ENCODE measurements around the gene EEPD1. TPM values are rescaled to one million over a fixed set of nuclear protein-coding genes. Genes with fewer than 3 reads are reported as not detected.
"Not testable (repeated sequence)": the region's sequence is repeated elsewhere in the genome, so short reads cannot be mapped to it uniquely, and the experiment has no call there.

Gene EEPD1
- polyA plus RNA-seq, 1 of the 3 experiments (the other 2 are of a cell fraction), result 5.0 TPM

DNA sequence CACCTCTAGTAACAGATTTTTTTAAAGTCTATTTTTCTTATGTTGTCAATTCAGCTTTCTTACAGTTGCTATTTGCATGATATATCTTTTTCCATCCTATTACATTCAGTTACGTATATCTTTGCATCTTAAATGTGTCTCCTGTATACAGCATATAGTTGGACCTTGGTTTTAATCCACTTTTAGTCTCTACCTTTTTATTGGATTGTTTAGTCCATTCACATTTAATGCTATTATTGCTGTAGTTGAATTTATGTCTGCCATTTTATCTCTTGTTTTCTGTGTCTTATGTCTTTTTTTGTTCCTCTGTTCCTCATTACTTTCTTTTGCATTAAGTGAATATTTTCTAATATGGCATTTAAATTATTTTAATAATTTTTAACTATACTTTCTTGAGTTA, 100.6 kb downstream of the EEPD1 start:
- no peaks in the 10 kb centered on the region for H3K9me2 ChIP-seq
- no peaks in the 10 kb centered on the region for H4K20me1 ChIP-seq (ENCODE audit: insufficient read depth)
- no peaks in the 10 kb centered on the region for H3K27me3 ChIP-seq (ENCODE audit: insufficient read depth)
- no peak overlapping the region for H3K27ac ChIP-seq (ENCODE audit: low read depth in 2 of 2, low read length in 1 of 2)
- peaks cover 9% of the 10 kb centered on the region; the same call in 1 of the 2 replicates for H3K9me3 ChIP-seq
- 96% methylated on average over 1 of the region's 1 CpG for WGBS (ENCODE audit: low lambda C conversion rate)
- no peak overlapping the region for H2AFZ ChIP-seq (ENCODE audit: low read depth)
- no peaks in the 10 kb centered on the region for H3K79me2 ChIP-seq (ENCODE audit: insufficient read depth)
- H3K4me2 ChIP-seq, result no peak overlapping the region
- H3K36me3 ChIP-seq (replicated peaks in 1 of 2; ENCODE audit: control insufficient read depth in 1 of 2, insufficient read depth in 2 of 2, low read length in 1 of 2), result peaks cover 0 to 5% of the 10 kb centered on the region in 2 experiments
- H3K9ac ChIP-seq, result no peak overlapping the region
- no peaks in the 10 kb centered on the region for H3F3A ChIP-seq (replicated peaks; ENCODE audit: insufficient read depth)
- H3K4me3 ChIP-seq (ENCODE audit: low read depth in 2 of 2, low read length in 1 of 2), result no peak overlapping the region
- TF ChIP-seq SMC3 (IDR thresholded peaks at IDR 0.05; ENCODE audit: low read depth, low read length), result no peak
- TF ChIP-seq GABPA (IDR thresholded peaks at IDR 0.05; ENCODE audit: low read depth), result no peak
- no peak for TF ChIP-seq MEF2A (IDR thresholded peaks at IDR 0.05; ENCODE audit: borderline replicate concordance, low read depth)
- TF ChIP-seq RXRA (IDR thresholded peaks at IDR 0.05; ENCODE audit: borderline replicate concordance, low read depth), result no peak
- no peak for TF ChIP-seq CHD2 (IDR thresholded peaks at IDR 0.05; ENCODE audit: low read length, partially characterized antibody)
- no peak for DNase-seq
- peaks cover 8% of the 10 kb centered on the region in 2 experiments; a peak in 3 of 4 replicates for H3K4me1 ChIP-seq (ENCODE audit: control insufficient read depth in 1 of 2, insufficient read depth in 2 of 2, low read depth in 1 of 2, low read length in 1 of 2)
- POLR2A ChIA-PET, result no interaction called here
- CTCF ChIA-PET, result interaction anchor here (0.7 kb wide), 1 partner anchor 270 kb away, joined by 3 read pairs; no protein-coding TSS in a partner anchor

DNA sequence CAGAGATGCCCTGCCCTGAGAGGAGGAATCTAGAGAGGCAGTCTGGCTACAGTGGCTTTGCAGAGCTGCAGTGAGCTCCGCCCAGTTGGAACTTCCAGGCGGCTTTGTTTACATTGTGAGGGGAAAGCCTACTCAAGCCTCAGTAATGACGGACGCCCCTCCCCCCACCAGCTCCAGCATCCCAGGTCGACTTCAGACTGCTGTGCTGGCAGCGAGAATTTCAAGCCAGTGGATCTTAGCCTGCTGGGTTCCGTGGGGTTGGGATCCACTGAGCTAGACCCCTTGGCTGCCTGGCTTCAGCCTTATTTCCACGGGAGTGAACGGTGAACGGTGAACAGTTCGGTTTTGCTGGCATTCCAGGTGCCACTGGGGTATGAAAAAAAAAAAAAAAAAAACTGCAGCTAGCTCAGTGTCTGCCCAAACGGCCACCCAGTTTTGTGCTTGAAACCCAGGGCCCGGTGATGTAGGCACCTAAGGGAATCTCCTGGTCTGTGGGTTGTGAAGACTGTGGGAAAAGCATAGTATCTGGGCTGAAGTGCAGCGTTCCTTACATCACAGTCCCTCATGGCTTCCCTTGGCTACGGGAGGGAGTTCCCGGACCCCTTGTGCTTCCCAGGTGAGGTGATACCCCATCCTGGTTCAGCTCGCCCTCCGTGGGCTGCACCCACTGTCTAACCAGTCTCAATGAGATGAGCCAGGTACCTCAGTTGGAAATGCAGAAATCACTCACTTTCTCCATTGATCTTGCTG, 105.6 kb downstream of the EEPD1 start:
- H3K4me2 ChIP-seq, result peak overlapping the region; percentile 71
- peak; percentile 49 for DNase-seq
- not testable (repeated sequence) for H4K20me1 ChIP-seq (ENCODE audit: insufficient read depth); H3K36me3 ChIP-seq (replicated peaks in 1 of 2; ENCODE audit: control insufficient read depth in 1 of 2, insufficient read depth in 2 of 2, low read length in 1 of 2); H3K79me2 ChIP-seq (ENCODE audit: insufficient read depth); H3K9me2 ChIP-seq; H3K27me3 ChIP-seq (ENCODE audit: insufficient read depth); H3K9me3 ChIP-seq; H3F3A ChIP-seq (replicated peaks; ENCODE audit: insufficient read depth)
- H3K4me3 ChIP-seq (ENCODE audit: low read depth in 2 of 2, low read length in 1 of 2), result peak overlapping the region in 1 of 2 experiments; percentile 34; a peak in 3 of 4 replicates
- peak overlapping the region; percentile 79 for H2AFZ ChIP-seq (ENCODE audit: low read depth)
- peak overlapping the region in 1 of 2 experiments; percentile 56; a peak in 1 of 4 replicates for H3K27ac ChIP-seq (ENCODE audit: low read depth in 2 of 2, low read length in 1 of 2)
- peaks cover 10 to 12% of the 10 kb centered on the region in 2 experiments; a peak in 3 of 4 replicates for H3K4me1 ChIP-seq (ENCODE audit: control insufficient read depth in 1 of 2, insufficient read depth in 2 of 2, low read depth in 1 of 2, low read length in 1 of 2)
- WGBS (ENCODE audit: low lambda C conversion rate), result 35% methylated on average over 18 of the region's 18 CpGs
- H3K9ac ChIP-seq, result peak overlapping the region; percentile 17; the same call in 1 of the 2 replicates
- ChIA-PET POLR2A (interaction anchor here (0.9 to 1.0 kb wide), 2 partner anchors 19 to 43 kb away, joined by 3 to 4 read pairs; no protein-coding TSS in a partner anchor), CTCF (interaction anchor here (1.3 to 2.4 kb wide), 3 partner anchors 33 to 273 kb away, joined by 4 to 7 read pairs (median 6); no protein-coding TSS in a partner anchor)
- peak; percentile 17; the same call in 1 of the 2 replicates for TF ChIP-seq RCOR1 (IDR thresholded peaks at IDR 0.05; ENCODE audit: low read length)
- TF ChIP-seq CHD2 (IDR thresholded peaks at IDR 0.05; ENCODE audit: low read length, partially characterized antibody), result peak; percentile 84
- 0 out of 2 replicates have a peak, but pooled peaks have one; percentile 9 for TF ChIP-seq TCF12 (IDR thresholded peaks at IDR 0.05)
- TF ChIP-seq MXI1 (IDR thresholded peaks at IDR 0.05; ENCODE audit: low read depth, low read length), result peak; percentile 19; the same call in 1 of the 2 replicates
- 0 out of 4 replicates have a peak, but pooled peaks of 1 of the 2 experiments have one; percentile 27 for TF ChIP-seq EP300 (IDR thresholded peaks at IDR 0.05; ENCODE audit: borderline replicate concordance in 1 of 2, low read depth in 1 of 2, low read length in 1 of 2)
- TF ChIP-seq FOXJ3 (CRISPR knock-in tag; IDR thresholded peaks at IDR 0.05), result peak; percentile 91
- TF ChIP-seq, protein P1, sequence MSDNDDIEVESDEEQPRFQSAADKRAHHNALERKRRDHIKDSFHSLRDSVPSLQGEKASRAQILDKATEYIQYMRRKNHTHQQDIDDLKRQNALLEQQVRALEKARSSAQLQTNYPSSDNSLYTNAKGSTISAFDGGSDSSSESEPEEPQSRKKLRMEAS (IDR thresholded peaks at IDR 0.05; ENCODE audit: low read depth), result peak; percentile 42; the same call in 1 of the 2 replicates

All from SK-N-SH (cell line).